SK-N-SH treated with all-trans-retinoic acid at 6 μM for 48 hours (cell line): ENCODE results near the gene AKR7A3.

ENCODE experiments used
- GLIS3 ChIP-seq: fragments of 250-450 bp; sonication (Bioruptor Pico); IDR thresholded peaks from 2 replicates; pipeline ENCODE4 v1.5.0; 2020; ENCODE audit warnings: mild to moderate bottlenecking, moderate library complexity
- ISL1 ChIP-seq: fragments of 250-450 bp; sonication (Bioruptor Pico); IDR thresholded peaks from 2 replicates; pipeline ENCODE4 v2.1.2; 2022; ENCODE audit warnings: mild to moderate bottlenecking, moderate library complexity
- TF ChIP-seq, protein P1 (sequence below): fragments of 250-450 bp; sonication (Bioruptor Pico); IDR thresholded peaks from 2 replicates; pipeline ENCODE4 v1.8.0; 2020; ENCODE audit warnings: mild to moderate bottlenecking, moderate library complexity, borderline replicate concordance
- TF ChIP-seq, protein P2 (sequence below): fragments of 250-450 bp; sonication (Bioruptor Pico); IDR thresholded peaks from 2 replicates; pipeline ENCODE4 v1.8.0; 2021; ENCODE audit warnings: low read depth, mild to moderate bottlenecking, moderate library complexity, borderline replicate concordance
- TF ChIP-seq, protein P3 (sequence below): fragments of 250-450 bp; sonication (Bioruptor Pico); IDR thresholded peaks from 2 replicates; pipeline ENCODE4 v1.5.0; 2020; ENCODE audit warnings: mild to moderate bottlenecking, moderate library complexity

DNA sequence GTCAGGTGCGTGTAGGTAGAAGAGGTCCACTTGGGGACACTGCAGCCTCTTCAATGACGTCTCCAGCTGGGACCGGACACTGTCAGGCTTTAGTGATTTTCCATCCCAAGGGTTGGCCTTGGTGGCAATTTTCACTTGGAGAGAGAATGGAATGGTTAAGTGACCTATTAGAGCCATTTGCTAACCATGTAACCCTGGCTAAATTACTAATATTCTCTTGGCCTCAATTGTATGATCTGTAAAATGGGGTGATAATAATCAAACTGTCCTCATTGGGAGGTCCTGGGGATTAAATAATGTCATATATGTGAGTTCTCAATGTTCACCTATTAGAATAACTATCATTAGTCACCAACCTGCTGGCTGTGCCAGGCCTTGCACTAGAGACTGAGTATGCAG, 19.9 kb upstream of the AKR7A3 start:
- TF ChIP-seq ISL1 (CRISPR knock-in tag) (no peak), GLIS3 (CRISPR knock-in tag) (no peak)
- TF ChIP-seq, protein P1, sequence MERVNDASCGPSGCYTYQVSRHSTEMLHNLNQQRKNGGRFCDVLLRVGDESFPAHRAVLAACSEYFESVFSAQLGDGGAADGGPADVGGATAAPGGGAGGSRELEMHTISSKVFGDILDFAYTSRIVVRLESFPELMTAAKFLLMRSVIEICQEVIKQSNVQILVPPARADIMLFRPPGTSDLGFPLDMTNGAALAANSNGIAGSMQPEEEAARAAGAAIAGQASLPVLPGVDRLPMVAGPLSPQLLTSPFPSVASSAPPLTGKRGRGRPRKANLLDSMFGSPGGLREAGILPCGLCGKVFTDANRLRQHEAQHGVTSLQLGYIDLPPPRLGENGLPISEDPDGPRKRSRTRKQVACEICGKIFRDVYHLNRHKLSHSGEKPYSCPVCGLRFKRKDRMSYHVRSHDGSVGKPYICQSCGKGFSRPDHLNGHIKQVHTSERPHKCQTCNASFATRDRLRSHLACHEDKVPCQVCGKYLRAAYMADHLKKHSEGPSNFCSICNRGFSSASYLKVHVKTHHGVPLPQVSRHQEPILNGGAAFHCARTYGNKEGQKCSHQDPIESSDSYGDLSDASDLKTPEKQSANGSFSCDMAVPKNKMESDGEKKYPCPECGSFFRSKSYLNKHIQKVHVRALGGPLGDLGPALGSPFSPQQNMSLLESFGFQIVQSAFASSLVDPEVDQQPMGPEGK, result no peak
- TF ChIP-seq, protein P2, sequence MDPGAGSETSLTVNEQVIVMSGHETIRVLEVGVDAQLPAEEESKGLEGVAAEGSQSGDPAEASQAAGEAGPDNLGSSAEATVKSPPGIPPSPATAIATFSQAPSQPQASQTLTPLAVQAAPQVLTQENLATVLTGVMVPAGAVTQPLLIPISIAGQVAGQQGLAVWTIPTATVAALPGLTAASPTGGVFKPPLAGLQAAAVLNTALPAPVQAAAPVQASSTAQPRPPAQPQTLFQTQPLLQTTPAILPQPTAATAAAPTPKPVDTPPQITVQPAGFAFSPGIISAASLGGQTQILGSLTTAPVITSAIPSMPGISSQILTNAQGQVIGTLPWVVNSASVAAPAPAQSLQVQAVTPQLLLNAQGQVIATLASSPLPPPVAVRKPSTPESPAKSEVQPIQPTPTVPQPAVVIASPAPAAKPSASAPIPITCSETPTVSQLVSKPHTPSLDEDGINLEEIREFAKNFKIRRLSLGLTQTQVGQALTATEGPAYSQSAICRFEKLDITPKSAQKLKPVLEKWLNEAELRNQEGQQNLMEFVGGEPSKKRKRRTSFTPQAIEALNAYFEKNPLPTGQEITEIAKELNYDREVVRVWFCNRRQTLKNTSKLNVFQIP (CRISPR knock-in tag), result no peak
- TF ChIP-seq, protein P3, sequence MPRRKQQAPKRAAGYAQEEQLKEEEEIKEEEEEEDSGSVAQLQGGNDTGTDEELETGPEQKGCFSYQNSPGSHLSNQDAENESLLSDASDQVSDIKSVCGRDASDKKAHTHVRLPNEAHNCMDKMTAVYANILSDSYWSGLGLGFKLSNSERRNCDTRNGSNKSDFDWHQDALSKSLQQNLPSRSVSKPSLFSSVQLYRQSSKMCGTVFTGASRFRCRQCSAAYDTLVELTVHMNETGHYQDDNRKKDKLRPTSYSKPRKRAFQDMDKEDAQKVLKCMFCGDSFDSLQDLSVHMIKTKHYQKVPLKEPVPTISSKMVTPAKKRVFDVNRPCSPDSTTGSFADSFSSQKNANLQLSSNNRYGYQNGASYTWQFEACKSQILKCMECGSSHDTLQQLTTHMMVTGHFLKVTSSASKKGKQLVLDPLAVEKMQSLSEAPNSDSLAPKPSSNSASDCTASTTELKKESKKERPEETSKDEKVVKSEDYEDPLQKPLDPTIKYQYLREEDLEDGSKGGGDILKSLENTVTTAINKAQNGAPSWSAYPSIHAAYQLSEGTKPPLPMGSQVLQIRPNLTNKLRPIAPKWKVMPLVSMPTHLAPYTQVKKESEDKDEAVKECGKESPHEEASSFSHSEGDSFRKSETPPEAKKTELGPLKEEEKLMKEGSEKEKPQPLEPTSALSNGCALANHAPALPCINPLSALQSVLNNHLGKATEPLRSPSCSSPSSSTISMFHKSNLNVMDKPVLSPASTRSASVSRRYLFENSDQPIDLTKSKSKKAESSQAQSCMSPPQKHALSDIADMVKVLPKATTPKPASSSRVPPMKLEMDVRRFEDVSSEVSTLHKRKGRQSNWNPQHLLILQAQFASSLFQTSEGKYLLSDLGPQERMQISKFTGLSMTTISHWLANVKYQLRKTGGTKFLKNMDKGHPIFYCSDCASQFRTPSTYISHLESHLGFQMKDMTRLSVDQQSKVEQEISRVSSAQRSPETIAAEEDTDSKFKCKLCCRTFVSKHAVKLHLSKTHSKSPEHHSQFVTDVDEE (CRISPR knock-in tag), result no peak
